Esophagus squamous epithelium (tissue), 4 donors: ENCODE results near the gene STK24.

Experiments used
- POLR2A ChIP-seq, 4 donors: fragments of 450-650 bp; IDR thresholded peaks; one replicate each; pipeline ENCODE4 v1.6.1; 2017; ENCODE audit warnings: antibody characterized with exemption in 4 of 4, mild to moderate bottlenecking in 4 of 4, moderate library complexity in 3 of 4
- TF ChIP-seq, protein P1 (sequence below), 6 experiments: fragments of 450-650 bp in 4 of 6; fragments of 200-600 bp in 2 of 6; sonication (generic) in 2 of 6; IDR thresholded peaks; one replicate each; pipeline ENCODE4 v1.5.1; 2016 to 2019; ENCODE audit warnings: antibody characterized with exemption in 6 of 6, mild to moderate bottlenecking in 4 of 6, moderate library complexity in 4 of 6

DNA sequence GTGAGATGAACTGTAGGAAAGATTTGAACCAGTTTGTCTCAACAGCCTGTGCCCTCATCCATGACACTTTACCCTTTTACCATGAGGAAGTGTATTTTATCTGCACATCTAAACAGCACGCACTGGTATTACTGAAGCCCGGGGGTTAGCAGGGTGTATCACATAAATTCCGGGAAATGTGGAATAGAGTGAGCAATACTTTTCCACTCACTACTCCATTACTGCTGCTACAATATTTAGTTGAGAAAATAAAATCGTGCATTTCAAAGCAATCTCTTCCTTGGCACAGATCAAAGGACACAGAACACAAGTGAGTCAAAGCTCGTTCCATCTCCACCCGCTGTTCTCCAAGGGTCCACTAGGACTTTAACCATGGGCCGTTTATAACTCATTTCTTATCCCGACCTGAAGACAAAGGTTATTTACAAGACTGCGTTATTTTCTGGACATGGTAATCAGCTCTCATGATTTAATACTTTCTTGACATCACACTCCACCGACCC lies 35.2 kb downstream of the STK24 start:
- TF ChIP-seq, protein P1, sequence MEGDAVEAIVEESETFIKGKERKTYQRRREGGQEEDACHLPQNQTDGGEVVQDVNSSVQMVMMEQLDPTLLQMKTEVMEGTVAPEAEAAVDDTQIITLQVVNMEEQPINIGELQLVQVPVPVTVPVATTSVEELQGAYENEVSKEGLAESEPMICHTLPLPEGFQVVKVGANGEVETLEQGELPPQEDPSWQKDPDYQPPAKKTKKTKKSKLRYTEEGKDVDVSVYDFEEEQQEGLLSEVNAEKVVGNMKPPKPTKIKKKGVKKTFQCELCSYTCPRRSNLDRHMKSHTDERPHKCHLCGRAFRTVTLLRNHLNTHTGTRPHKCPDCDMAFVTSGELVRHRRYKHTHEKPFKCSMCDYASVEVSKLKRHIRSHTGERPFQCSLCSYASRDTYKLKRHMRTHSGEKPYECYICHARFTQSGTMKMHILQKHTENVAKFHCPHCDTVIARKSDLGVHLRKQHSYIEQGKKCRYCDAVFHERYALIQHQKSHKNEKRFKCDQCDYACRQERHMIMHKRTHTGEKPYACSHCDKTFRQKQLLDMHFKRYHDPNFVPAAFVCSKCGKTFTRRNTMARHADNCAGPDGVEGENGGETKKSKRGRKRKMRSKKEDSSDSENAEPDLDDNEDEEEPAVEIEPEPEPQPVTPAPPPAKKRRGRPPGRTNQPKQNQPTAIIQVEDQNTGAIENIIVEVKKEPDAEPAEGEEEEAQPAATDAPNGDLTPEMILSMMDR (IDR thresholded peaks at IDR 0.05), result peak in 1 of 6 experiments; percentile 5
- TF ChIP-seq POLR2A (IDR thresholded peaks at IDR 0.05), result no peak
